ENCODE data around the gene C17orf114.

GRCh38 chr17:4849011-4849536 lies 46.9 kb upstream of the C17orf114 start:
- TF ChIP-seq CTCF (IDR thresholded peaks at IDR 0.05) = no peak
- TF ChIP-seq POLR2A (IDR thresholded peaks at IDR 0.05) = no peak
